Endothelial cell of umbilical vein (primary cell): Measurements from ENCODE around the gene PPCDC. TPM values are rescaled to one million over a fixed set of nuclear protein-coding genes. Genes with fewer than 3 reads are reported as not detected.

Source experiments
- BruUV-seq: library from RNA; stranded (reverse); fragments of 400-500 nt; replicated peaks from 2 replicates; lab custom pipeline; 2021; lab: Mats Ljungman, UMichigan
- CTCF ChIA-PET: fragments of 300-600, 350-600 bp; sonication (Branson Sonifier 250); formaldehyde crosslinking; loops from one replicate; lab custom pipeline; 2021; ENCODE audit warnings: antibody characterized with exemption, inconsistent platforms; lab: Charles Lee
- POLR2A ChIA-PET: fragments of 300-600, 350-600 bp; sonication (Branson Sonifier 250); formaldehyde crosslinking; loops from one replicate; lab custom pipeline; 2021; ENCODE audit warnings: antibody characterized with exemption, inconsistent platforms; lab: Charles Lee
- DNase-seq: peaks from one replicate; pipeline ENCODE4 v3.0.0-alpha.2; 2011; ENCODE audit warnings: low read depth, low spot score
- FAIRE-seq: peaks from 2 replicates; lab custom pipeline; 2011; peaks lifted over from hg19 to GRCh38; lab: Jason Lieb, UNC
- H2AFZ ChIP-seq: 2 replicates; pipeline ENCODE4 v1.6.0; 2012; ENCODE audit warnings: low read depth, low read length, control low read depth, inconsistent platforms
- H3K27ac ChIP-seq: 2 replicates; pipeline ENCODE4 v1.5.1; 2011; ENCODE audit warnings: low read depth, mild to moderate bottlenecking, control low read depth, low read length, moderate library complexity; ENCODE audit not compliant: insufficient read depth
- H3K27me3 ChIP-seq, 2 experiments: 2 replicates each; pipeline versions ENCODE4 v1.6.0 to v1.6.1; 2011; ENCODE audit warnings: low read length in 2 of 2, mixed read lengths in 1 of 2; ENCODE audit not compliant: control insufficient read depth in 2 of 2, insufficient read depth in 2 of 2
- H3K36me3 ChIP-seq, 2 experiments: 2 replicates in 1 of 2; 3 replicates in 1 of 2; pipeline ENCODE4 v1.5.1; 2011; ENCODE audit warnings: low read length in 2 of 2, mild to moderate bottlenecking in 1 of 2, moderate library complexity in 1 of 2; ENCODE audit not compliant: control insufficient read depth in 2 of 2, insufficient read depth in 2 of 2; ENCODE audit errors: extremely low read depth in 1 of 2
- H3K4me1 ChIP-seq: 3 replicates; pipeline ENCODE4 v1.5.1; 2011; ENCODE audit warnings: mild to moderate bottlenecking, low read length; ENCODE audit not compliant: control insufficient read depth, insufficient read depth; ENCODE audit errors: extremely low read depth
- H3K4me2 ChIP-seq: 2 replicates; pipeline ENCODE4 v1.6.1; 2011; ENCODE audit warnings: low read length, control low read depth, mixed read lengths; ENCODE audit not compliant: insufficient read depth
- H3K4me3 ChIP-seq, 3 experiments: fragments of 200-600 bp in 1 of 3; sonication (generic), shearing (Covaris generic) in 1 of 3; replicated peaks in 1 of 3; 2 replicates each; pipeline ENCODE4 v1.5.1; 2011 to 2016; ENCODE audit warnings: control low read depth in 3 of 3, low read length in 3 of 3, mild to moderate bottlenecking in 2 of 3, inconsistent platforms in 1 of 3, low read depth in 1 of 3, moderate library complexity in 1 of 3; ENCODE audit not compliant: insufficient read depth in 1 of 3
- H3K79me2 ChIP-seq: 2 replicates; pipeline ENCODE4 v1.6.0; 2012; ENCODE audit warnings: low read length, inconsistent platforms; ENCODE audit not compliant: control insufficient read depth, insufficient read depth
- H3K9ac ChIP-seq: replicated peaks from 2 replicates; pipeline ENCODE3; 2011; ENCODE audit warnings: low read length, control low read depth; ENCODE audit not compliant: insufficient read depth; ENCODE audit errors: extremely low read depth
- H3K9me1 ChIP-seq: replicated peaks from 3 replicates; pipeline ENCODE4 v1.6.0; 2011; ENCODE audit warnings: mild to moderate bottlenecking, low read length; ENCODE audit not compliant: control insufficient read depth, insufficient read depth; ENCODE audit errors: extremely low read depth
- H3K9me3 ChIP-seq: replicated peaks from 2 replicates; pipeline ENCODE4 v1.5.1; 2012; ENCODE audit warnings: low read length, inconsistent platforms; ENCODE audit not compliant: control insufficient read depth, insufficient read depth
- H4K20me1 ChIP-seq: replicated peaks from 2 replicates; pipeline ENCODE3; 2011; ENCODE audit warnings: mild to moderate bottlenecking, low read length; ENCODE audit not compliant: control insufficient read depth, insufficient read depth; ENCODE audit errors: extremely low read depth
- CTCF ChIP-seq, 2 donors: IDR thresholded peaks; 1 replicate in 1 of 2; 2 replicates in 1 of 2; pipeline ENCODE4 v1.5.1; 2011; ENCODE audit warnings: low read length in 2 of 2, mild to moderate bottlenecking in 2 of 2, moderate library complexity in 2 of 2, control low read depth in 1 of 2, inconsistent platforms in 1 of 2, low read depth in 1 of 2; ENCODE audit not compliant: insufficient read depth in 1 of 2; ENCODE audit errors: extremely low read depth in 1 of 2
- EZH2 ChIP-seq: IDR thresholded peaks from 2 replicates; pipeline ENCODE4 v1.6.1; 2012; ENCODE audit warnings: borderline replicate concordance, low read depth, mild to moderate bottlenecking, moderate library complexity, low read length, inconsistent platforms; ENCODE audit not compliant: severe bottlenecking
- FOS ChIP-seq: IDR thresholded peaks from 2 replicates; pipeline ENCODE4 v1.6.1; 2011; ENCODE audit warnings: mild to moderate bottlenecking, low read length, moderate library complexity, borderline replicate concordance; ENCODE audit not compliant: insufficient read depth
- GATA2 ChIP-seq: IDR thresholded peaks from 2 replicates; pipeline ENCODE4 v1.7.0; 2011; ENCODE audit warnings: low read depth, mild to moderate bottlenecking, moderate library complexity, mixed read lengths, low read length; ENCODE audit not compliant: insufficient read length, insufficient read depth
- JUN ChIP-seq: IDR thresholded peaks from 2 replicates; pipeline ENCODE4 v1.6.1; 2011; ENCODE audit warnings: borderline replicate concordance, low read depth; ENCODE audit not compliant: insufficient read length, insufficient read depth
- MAX ChIP-seq: IDR thresholded peaks from 2 replicates; pipeline ENCODE4 v1.6.1; 2011; ENCODE audit not compliant: insufficient read depth, insufficient read length
- MYC ChIP-seq: IDR thresholded peaks from one replicate; pipeline ENCODE4 v1.6.1; 2011; ENCODE audit warnings: mild to moderate bottlenecking, low read depth, low read length
- POLR2A ChIP-seq: IDR thresholded peaks from 2 replicates; pipeline ENCODE4 v1.6.1; 2012; ENCODE audit warnings: low read depth, mild to moderate bottlenecking, control low read depth, low read length
- POLR2AphosphoS5 ChIP-seq: IDR thresholded peaks from 2 replicates; pipeline ENCODE4 v1.6.1; 2012; ENCODE audit warnings: low read depth, mild to moderate bottlenecking, control low read depth, low read length, moderate library complexity; ENCODE audit not compliant: insufficient read depth
- dilution Hi-C: fragments of 300-500 bp; cut with MboI; formaldehyde crosslinking; loops from one replicate; pipeline ENCODE4 v1.15.0; 2019; ENCODE audit warnings: low sequenced_read_pairs; ENCODE audit not compliant: extremely low pct_ligation_motif_present
- intact Hi-C: fragments of 100-400 bp; cut with micrococcal nuclease; formaldehyde crosslinking; loops from one replicate; pipeline ENCODE4 v1.10.0; 2022
- polyA plus RNA-seq, 4 experiments: library from polyadenylated mRNA; depleted of rRNA in 3 of 4; stranded (reverse) in 3 of 4; unstranded in 1 of 4; fragments of >200 nt; gene quantifications; 2 replicates each; pipeline versions ENCODE4 v1.2.1 to v1.2.3, GENCODE V29; 2011 to 2012; ENCODE audit warnings: missing spikeins in 1 of 4
- total RNA-seq: library from RNA; stranded (reverse); gene quantifications from 2 replicates; pipeline ENCODE4 v1.2.3, GENCODE V29; 2021

The PPCDC gene
- total and polyA plus RNA-seq, 2 donors (not counting 3 experiments of a cell fraction or from before 2014, with no cell fraction given) = 14.5 to 21.4 TPM

- DNase-seq = no peak
- dilution Hi-C loops (no loop called here), intact Hi-C loops (loop anchor here (5.0 to 10.0 kb wide), 4 partner anchors 247 to 655 kb away; partner anchors contain the start of gene SIN3A)
- CTCF ChIA-PET = interaction anchor here (1.6 to 5.2 kb wide), 3 partner anchors 174 to 179 kb away, joined by 6 to 213 read pairs (median 12); partner anchors contain the start of gene C15orf39
- POLR2A ChIA-PET = no interaction called here
- H3K4me1 ChIP-seq = peaks cover 37% of the 10 kb centered on the region
- H3K9ac ChIP-seq = no peak overlapping the region
- H2AFZ ChIP-seq = no peak overlapping the region
- no TSS peak for BruUV-seq
- no peak overlapping the region for H3K27ac ChIP-seq
- no peak overlapping the region for H3K4me2 ChIP-seq
- no peaks in the 10 kb centered on the region for H3K27me3 ChIP-seq
- H3K36me3 ChIP-seq = no peaks in the 10 kb centered on the region
- H3K9me1 ChIP-seq = no peaks in the 10 kb centered on the region
- H3K79me2 ChIP-seq = peaks cover 3% of the 10 kb centered on the region
- H3K9me3 ChIP-seq = no peaks in the 10 kb centered on the region
- H4K20me1 ChIP-seq = no peaks in the 10 kb centered on the region
- no peak overlapping the region for H3K4me3 ChIP-seq
- no peak for FAIRE-seq
- TF ChIP-seq MYC = no peak
- no peak for TF ChIP-seq JUN
- no peak for TF ChIP-seq CTCF (IDR thresholded peaks at IDR 0.05; ENCODE audit: extremely low read depth in 1 of 2, insufficient read depth in 1 of 2, low read depth in 1 of 2, low read length in 2 of 2)
- no peak for TF ChIP-seq GATA2
- no peak for TF ChIP-seq EZH2
- TF ChIP-seq MAX = no peak
- TF ChIP-seq POLR2A = no peak
- TF ChIP-seq FOS = no peak
- TF ChIP-seq POLR2AphosphoS5 = no peak
Measured at GRCh38 chr15:75027551-75027950, 4.2 kb downstream of the PPCDC start.
